Stimulated activated memory B cell treated with anti-CD40 and anti-IgM and Interleukin-4, amounts not matched to agents 10 μg/mL and 1 μg/mL and 100 μg/mL, for 72 hours (primary cell): ENCODE measurements around the gene SUPT16H.

ENCODE experiments used
- ATAC-seq: fragments of 150-1000 bp; cut with Tn5 transposase; 2 replicates; pipeline ENCODE4 v1.10.0; 2021
- H3K27ac Mint-ChIP-seq: one replicate; pipeline ENCODE4 v1.8.0; 2022; ENCODE audit warnings: mild to moderate bottlenecking, mixed read lengths
- H3K27me3 Mint-ChIP-seq: one replicate; pipeline ENCODE4 v1.8.0; 2022; ENCODE audit warnings: mixed read lengths
- H3K36me3 Mint-ChIP-seq: one replicate; pipeline ENCODE4 v1.8.0; 2022; ENCODE audit warnings: mixed read lengths
- H3K4me1 Mint-ChIP-seq: one replicate; pipeline ENCODE4 v1.8.0; 2022; ENCODE audit warnings: mixed read lengths
- H3K4me3 Mint-ChIP-seq: one replicate; pipeline ENCODE4 v1.8.0; 2022; ENCODE audit warnings: mild to moderate bottlenecking, moderate library complexity, mixed read lengths
- H3K9me3 Mint-ChIP-seq: one replicate; pipeline ENCODE4 v1.8.0; 2022; ENCODE audit warnings: mixed read lengths

SUPT16H gene

DNA sequence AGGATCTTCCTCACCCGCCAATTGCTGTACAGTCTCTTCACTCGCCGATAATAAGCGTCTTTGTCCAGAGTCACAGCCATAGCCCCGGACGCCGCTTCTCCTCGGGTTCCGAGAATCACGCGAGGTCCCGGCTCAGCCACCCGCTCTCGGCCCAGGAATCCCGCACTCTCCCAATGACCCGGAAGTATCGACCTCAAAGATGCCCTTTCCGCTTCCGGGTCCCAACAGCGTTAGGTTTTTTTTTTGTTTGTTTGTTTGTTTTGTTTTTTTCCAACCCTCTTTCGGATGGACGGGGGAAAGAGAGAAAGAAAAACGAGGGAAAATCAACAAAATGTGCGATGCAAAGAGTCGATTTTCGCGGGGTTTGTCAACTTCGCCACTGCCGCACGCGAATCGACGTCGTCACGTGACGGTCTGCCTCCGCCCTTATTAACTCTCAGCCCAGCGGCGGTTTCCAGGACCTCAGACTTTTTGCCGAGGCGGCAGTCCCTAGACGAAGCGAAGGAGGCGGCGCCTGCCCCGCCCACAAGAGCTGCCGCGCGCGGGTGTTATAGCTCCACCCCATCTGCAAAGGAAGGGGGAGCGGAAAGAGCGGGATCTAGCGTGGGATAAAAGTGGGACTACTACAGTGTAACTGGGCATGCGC, at the start of gene SUPT16H:
TSS of gene SUPT16H (minus strand) at position 172 of the 646 bp plus-strand sequence. CDS start at position 80, 92 bp downstream.
- ATAC-seq, result peak; percentile 96
- Mint-ChIP-seq H3K9me3 (no peaks in the 10 kb centered on the region), H3K36me3 (peaks cover 21% of the 10 kb centered on the region), H3K27ac (peak within 1 kb of the TSS; percentile 99), H3K27me3 (no peaks in the 10 kb centered on the region), H3K4me3 (peak within 1 kb of the TSS; percentile 97), H3K4me1 (peaks cover 29% of the 10 kb centered on the region)

DNA sequence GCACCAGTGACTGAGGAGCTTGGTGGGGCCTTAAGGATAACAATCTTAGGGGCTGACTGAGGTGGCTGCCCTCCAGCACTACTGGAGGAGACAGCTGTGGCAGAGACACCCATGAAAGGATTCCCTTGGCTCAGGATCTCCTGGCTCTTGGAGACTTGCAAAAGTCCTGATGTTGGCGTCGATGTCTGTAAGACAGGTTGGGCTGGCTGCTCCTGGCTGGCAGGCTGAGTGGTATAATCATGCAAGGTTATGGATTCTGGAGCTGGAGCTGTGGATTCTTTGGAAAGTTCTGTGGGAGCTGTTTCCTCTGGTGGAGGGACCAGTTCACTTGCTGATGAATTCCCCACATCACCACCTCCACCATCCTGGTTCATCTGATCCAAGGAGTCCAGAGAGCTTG, 47.3 kb upstream of the SUPT16H start:
- no peaks in the 10 kb centered on the region for H3K27me3 Mint-ChIP-seq
- no peak for ATAC-seq
- H3K4me1 Mint-ChIP-seq, result peaks cover 32% of the 10 kb centered on the region
- H3K36me3 Mint-ChIP-seq, result peaks cover 63% of the 10 kb centered on the region
- no peak overlapping the region for H3K27ac Mint-ChIP-seq
- H3K4me3 Mint-ChIP-seq, result no peak overlapping the region
- no peaks in the 10 kb centered on the region for H3K9me3 Mint-ChIP-seq

DNA sequence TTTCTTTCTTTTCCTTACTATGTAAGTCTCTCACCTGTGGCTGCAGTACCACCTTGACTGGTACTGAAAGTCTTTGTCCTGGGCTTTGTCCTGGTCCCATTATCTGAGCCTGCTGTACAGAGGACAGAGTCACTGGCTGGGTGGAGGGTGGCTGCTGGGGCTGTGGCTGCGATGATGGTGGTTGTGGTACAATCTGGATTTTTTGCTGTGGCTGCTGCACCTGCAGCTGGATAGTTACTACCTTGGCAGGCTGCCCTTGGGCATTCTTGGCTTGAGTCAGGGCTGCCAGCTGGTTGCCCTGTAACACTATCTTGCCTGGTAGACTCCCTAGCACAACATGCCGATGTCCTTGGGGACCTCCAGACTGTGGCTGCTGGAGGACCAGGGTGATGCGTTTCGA, 45.1 kb upstream of the SUPT16H start:
- Mint-ChIP-seq H3K36me3 (peaks cover 75% of the 10 kb centered on the region), H3K4me3 (no peak overlapping the region), H3K27ac (no peak overlapping the region), H3K9me3 (no peaks in the 10 kb centered on the region), H3K27me3 (no peaks in the 10 kb centered on the region), H3K4me1 (peaks cover 14% of the 10 kb centered on the region)
- no peak for ATAC-seq

DNA sequence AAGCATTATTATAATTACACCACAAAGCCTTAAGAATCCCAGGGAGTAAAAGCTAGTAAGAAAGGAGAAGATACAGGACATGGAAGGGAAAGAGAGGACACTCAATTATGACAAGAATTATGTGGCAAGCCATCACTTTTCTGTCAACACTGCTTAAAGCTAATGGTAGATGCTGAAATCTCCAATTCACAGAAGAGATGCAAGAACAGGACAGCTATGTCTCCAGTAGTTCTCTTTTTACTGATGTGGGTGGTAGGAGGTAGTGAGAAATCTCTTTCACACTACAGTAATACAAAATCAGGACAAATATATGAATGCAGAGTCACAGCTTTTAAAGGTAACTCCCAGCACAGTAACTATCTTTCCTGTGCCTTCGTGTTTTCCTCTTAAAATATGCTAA, 42.9 kb upstream of the SUPT16H start:
- Mint-ChIP-seq H3K4me3 (no peak overlapping the region), H3K27me3 (no peaks in the 10 kb centered on the region), H3K36me3 (peaks cover 73% of the 10 kb centered on the region), H3K4me1 (no peaks in the 10 kb centered on the region), H3K9me3 (no peaks in the 10 kb centered on the region), H3K27ac (no peak overlapping the region)
- no peak for ATAC-seq

DNA sequence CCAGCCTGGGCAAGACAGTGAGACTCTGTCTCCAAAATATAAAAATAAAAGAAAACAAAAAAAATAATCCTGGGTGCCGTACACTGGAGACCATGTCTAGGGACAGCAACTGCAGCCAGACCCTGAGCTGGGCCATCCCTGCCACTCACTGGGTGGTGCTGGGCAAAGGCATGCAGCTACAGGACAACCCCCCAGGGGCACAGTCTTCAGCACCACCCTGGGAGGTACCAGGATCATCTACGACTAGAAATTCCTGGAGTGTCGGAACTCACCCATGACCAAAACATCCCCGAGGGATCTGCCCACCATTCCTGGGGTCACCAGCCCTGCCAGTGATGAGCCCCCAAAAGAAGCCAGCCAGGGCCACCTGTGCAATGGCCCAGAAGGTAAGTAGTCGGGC, 35.7 kb upstream of the SUPT16H start:
- H3K4me1 Mint-ChIP-seq, result no peaks in the 10 kb centered on the region
- ATAC-seq, result no peak
- no peak overlapping the region for H3K27ac Mint-ChIP-seq
- no peak overlapping the region for H3K4me3 Mint-ChIP-seq
- peaks cover 48% of the 10 kb centered on the region for H3K36me3 Mint-ChIP-seq
- no peaks in the 10 kb centered on the region for H3K9me3 Mint-ChIP-seq
- H3K27me3 Mint-ChIP-seq, result no peaks in the 10 kb centered on the region

DNA sequence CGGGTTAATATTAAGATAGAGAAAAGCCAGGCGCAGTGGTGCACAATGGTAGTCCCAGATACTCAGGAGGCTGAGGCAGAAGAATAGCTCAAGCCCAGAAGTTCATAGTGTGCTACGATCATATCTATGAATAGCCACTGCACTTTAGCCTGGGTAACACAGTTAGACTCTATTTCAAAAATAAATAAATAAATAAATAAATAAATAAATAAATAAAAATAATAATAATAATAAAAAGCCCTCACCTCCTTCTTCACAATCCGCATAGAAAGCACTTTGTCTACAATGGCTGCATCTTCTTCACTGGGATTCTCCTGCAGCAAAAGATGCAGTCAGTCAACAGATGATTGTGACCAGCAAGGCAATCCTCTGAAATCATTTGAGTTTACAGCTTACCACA, 31.5 kb upstream of the SUPT16H start:
- H3K9me3 Mint-ChIP-seq, result no peaks in the 10 kb centered on the region
- no peaks in the 10 kb centered on the region for H3K27me3 Mint-ChIP-seq
- no peaks in the 10 kb centered on the region for H3K4me1 Mint-ChIP-seq
- no peak overlapping the region for H3K4me3 Mint-ChIP-seq
- H3K27ac Mint-ChIP-seq, result no peak overlapping the region
- no peak for ATAC-seq
- peaks cover 43% of the 10 kb centered on the region for H3K36me3 Mint-ChIP-seq

DNA sequence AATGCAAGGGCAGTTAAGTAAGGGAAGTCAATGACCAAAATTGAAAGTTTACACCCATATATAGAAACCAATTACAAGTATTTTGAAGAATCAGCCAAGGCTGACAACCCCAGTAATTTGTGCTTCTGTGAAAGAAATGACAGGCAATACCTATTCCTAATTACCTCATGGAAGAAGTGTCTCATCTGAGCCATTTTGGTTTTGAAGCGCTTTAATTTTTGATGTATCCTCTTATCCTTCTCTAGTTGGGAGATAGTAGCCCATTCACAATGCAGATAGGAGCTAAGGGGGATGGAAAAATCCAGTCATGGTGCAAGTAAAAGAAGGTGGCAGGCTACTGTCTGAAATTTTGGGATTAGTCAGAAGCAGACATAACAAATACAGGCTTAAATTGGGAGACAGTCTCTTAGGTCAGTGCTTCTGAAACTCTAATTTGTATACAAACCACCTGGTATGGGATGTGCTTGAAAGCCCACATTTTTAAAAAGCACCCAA, 30.4 kb upstream of the SUPT16H start:
- Mint-ChIP-seq H3K36me3 (peaks cover 47% of the 10 kb centered on the region), H3K27ac (peak overlapping the region; percentile 1), H3K27me3 (no peaks in the 10 kb centered on the region), H3K4me1 (no peaks in the 10 kb centered on the region), H3K9me3 (no peaks in the 10 kb centered on the region), H3K4me3 (no peak overlapping the region)
- no peak for ATAC-seq

DNA sequence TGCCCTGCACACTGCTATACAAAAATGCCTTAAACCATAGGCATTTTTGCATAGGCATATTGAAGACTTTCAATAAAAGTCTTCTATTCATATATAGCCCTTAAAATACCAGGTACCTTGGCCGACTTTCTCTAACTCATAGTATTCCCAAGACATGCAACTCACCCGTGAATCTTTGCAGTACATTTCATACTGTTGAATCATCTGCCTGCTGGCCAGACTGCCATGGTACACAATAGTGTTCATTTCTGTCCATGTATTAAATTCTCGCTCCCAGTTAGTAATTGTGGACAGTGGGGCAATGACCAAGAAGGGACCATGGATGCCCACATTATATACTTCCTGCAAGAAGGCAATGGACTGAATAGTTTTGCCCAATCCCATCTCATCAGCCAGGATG, 24.3 kb upstream of the SUPT16H start:
- no peak for ATAC-seq
- H3K36me3 Mint-ChIP-seq, result peaks cover 66% of the 10 kb centered on the region
- no peaks in the 10 kb centered on the region for H3K4me1 Mint-ChIP-seq
- no peaks in the 10 kb centered on the region for H3K27me3 Mint-ChIP-seq
- H3K27ac Mint-ChIP-seq, result no peak overlapping the region
- no peak overlapping the region for H3K4me3 Mint-ChIP-seq
- no peaks in the 10 kb centered on the region for H3K9me3 Mint-ChIP-seq

DNA sequence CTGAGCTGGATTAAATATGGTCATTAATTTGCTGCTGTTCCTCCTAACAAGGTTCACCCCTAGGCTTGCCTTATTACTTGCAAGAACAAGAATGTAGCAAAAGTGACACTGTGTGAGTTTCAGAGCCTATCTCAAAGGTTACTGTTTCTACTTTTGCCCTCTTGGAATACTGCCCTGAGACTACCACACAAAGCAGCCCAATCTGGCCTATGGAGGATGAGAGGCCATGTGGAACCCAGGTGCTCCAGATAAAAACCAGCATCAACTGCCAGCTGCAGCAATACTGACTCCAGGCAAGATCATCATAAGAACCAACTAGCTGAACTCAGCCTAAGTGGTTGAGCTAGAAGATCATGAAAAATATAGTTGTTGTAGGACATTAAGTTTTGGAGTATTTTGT, 22.4 kb upstream of the SUPT16H start:
- H3K27me3 Mint-ChIP-seq, result no peaks in the 10 kb centered on the region
- no peaks in the 10 kb centered on the region for H3K4me1 Mint-ChIP-seq
- ATAC-seq, result no peak
- no peak overlapping the region for H3K27ac Mint-ChIP-seq
- H3K36me3 Mint-ChIP-seq, result peaks cover 72% of the 10 kb centered on the region
- no peaks in the 10 kb centered on the region for H3K9me3 Mint-ChIP-seq
- H3K4me3 Mint-ChIP-seq, result no peak overlapping the region

DNA sequence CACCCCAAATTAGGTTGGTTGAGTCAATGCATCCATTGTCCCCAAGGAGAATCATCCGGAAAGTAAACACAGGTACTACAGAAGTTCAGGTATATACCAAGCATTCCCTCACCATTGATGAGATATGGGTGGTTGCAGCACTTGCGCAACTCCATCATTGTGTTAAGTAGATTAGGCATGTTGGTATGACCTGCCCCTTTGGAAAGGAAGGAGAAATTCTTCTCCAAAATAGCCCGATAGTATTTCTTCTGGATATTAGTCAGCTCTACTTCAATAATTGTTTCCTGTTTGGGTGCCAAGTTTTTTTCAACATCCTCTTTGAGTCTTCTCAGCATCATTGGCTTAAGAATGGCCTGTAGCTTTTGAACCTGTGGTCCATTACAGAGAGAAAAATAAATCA, 21.3 kb upstream of the SUPT16H start:
- Mint-ChIP-seq H3K4me1 (no peaks in the 10 kb centered on the region), H3K27me3 (no peaks in the 10 kb centered on the region), H3K4me3 (no peak overlapping the region), H3K27ac (no peak overlapping the region), H3K36me3 (peaks cover 76% of the 10 kb centered on the region), H3K9me3 (no peaks in the 10 kb centered on the region)
- ATAC-seq, result no peak

DNA sequence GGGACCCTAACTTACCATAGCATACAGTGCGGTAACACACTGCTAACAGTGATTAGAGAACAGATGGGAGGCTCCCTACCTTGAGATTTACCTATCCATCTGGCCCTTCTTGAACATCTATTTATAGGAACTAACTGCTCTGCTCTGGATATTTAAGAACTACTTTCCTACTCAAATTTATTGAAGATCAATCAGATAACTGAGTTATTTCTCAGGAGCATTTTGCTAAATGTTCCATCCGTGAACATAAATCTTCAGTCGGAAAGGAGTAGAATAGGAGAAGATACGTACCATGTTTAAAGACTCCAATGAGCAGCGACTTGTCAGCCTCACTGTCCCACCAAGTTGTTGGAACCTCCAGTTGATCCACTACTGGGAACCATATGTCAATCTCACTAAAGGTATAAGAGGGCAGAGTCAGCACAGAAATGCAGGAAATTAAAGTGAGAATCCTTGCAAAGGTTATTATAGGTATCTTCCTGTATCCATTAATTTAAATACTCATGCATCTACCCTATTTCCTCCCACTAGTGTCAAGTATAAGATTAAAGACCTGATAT, 15.6 kb upstream of the SUPT16H start:
- H3K4me3 Mint-ChIP-seq, result no peak overlapping the region
- ATAC-seq, result no peak
- H3K27me3 Mint-ChIP-seq, result no peaks in the 10 kb centered on the region
- H3K4me1 Mint-ChIP-seq, result no peaks in the 10 kb centered on the region
- H3K36me3 Mint-ChIP-seq, result peaks cover 64% of the 10 kb centered on the region
- no peaks in the 10 kb centered on the region for H3K9me3 Mint-ChIP-seq
- no peak overlapping the region for H3K27ac Mint-ChIP-seq

DNA sequence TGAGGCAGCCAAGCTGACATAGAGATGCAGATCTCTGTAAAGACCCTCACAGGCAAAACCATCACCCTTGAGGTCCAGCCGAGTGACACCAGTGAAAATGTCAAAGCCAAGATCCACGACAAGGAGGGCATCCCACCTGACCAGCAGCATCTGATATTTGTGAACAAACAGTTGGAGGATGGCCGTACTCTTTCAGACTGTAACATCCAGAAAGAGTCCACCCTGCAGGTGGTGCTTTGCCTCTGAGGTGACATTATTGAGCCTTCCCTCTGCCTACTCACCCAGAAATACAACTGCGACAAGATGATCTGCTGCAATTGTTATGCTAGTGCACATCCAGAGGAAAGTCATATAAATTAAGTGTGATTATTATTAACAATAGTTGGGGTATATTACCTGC, 15.1 kb upstream of the SUPT16H start:
- Mint-ChIP-seq H3K27me3 (no peaks in the 10 kb centered on the region), H3K4me1 (no peaks in the 10 kb centered on the region), H3K27ac (no peak overlapping the region), H3K36me3 (peaks cover 67% of the 10 kb centered on the region), H3K9me3 (no peaks in the 10 kb centered on the region), H3K4me3 (no peak overlapping the region)
- ATAC-seq, result no peak

DNA sequence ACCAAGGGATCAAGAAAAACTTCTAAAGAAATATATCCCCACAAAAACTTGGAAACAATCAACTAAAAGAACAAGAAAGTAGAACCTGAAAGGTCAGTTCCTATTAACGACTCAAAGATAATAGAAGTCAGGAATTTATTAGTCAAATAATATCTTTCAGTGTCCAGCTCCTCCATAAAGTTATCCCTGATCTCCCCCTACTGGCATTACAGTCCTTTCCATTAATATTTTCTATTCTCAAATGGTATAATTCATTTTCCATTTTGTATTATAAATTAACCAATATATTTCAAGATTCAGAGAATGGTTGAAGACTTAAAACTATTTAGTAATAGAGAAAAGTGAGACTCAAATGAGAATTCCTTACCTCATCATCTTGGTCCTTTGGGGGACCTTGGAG, 11.6 kb upstream of the SUPT16H start:
- no peaks in the 10 kb centered on the region for H3K9me3 Mint-ChIP-seq
- no peak overlapping the region for H3K4me3 Mint-ChIP-seq
- H3K27me3 Mint-ChIP-seq, result no peaks in the 10 kb centered on the region
- peaks cover 75% of the 10 kb centered on the region for H3K36me3 Mint-ChIP-seq
- H3K4me1 Mint-ChIP-seq, result no peaks in the 10 kb centered on the region
- H3K27ac Mint-ChIP-seq, result no peak overlapping the region
- ATAC-seq, result no peak

DNA sequence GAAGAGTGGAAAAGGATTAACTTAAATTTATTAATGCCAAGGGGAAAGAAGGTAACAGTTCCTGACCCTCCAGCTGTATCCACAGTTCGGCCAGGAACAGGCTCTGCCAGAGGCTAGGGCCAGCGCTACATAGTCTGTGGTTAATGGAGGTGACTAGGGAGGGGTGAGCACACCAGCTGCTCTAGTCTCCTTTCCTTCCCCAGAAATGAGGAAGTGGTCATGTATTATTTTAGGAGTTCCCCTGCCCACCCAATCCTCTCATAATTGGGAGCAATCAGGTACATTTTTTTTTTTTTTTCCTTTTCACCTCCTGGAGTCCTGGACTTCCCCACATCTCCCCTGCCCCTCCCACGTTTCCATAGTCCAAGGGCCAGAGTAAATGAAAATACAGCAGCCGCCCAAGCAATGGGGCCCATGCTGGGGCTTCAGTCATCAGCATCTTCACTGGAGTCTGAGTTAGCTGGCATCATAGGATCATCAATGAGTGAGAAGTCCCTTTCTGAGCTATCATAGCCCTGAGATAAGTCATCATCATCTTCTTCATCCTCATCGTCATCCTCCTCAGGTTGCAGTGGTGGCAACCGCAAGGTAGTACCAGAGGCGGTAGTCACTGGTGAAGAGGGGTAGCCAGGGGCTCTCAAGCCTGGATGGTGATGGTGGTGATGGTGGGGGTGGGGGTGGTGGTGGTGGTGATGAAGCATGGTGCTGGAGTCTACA, 1.5 kb upstream of the SUPT16H start:
- H3K9me3 Mint-ChIP-seq, result no peaks in the 10 kb centered on the region
- peak overlapping the region; percentile 99 for H3K27ac Mint-ChIP-seq
- ATAC-seq, result peak; percentile 70
- H3K4me3 Mint-ChIP-seq, result peak overlapping the region; percentile 97
- H3K36me3 Mint-ChIP-seq, result peaks cover 24% of the 10 kb centered on the region
- no peaks in the 10 kb centered on the region for H3K27me3 Mint-ChIP-seq
- peaks cover 29% of the 10 kb centered on the region for H3K4me1 Mint-ChIP-seq

DNA sequence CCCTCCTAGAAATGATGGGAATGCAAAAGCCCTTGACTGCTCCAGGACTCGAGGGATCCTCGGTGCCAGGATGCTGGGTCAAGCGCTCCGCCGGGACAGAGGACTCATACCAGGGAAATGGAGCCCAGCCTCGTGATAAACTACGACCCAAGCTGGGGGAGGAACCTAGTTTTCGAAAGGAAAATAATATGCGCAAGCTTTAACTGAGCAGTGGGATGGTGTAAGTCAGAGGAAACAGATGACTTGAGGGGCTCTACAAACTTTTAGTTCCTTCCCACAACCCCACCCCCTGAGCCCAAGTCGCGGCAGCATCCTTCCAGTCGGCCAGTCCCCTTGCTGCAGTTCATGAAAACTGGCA, 654 bp upstream of the SUPT16H start:
- H3K27me3 Mint-ChIP-seq, result no peaks in the 10 kb centered on the region
- peak overlapping the region; percentile 99 for H3K27ac Mint-ChIP-seq
- peaks cover 29% of the 10 kb centered on the region for H3K4me1 Mint-ChIP-seq
- H3K9me3 Mint-ChIP-seq, result no peaks in the 10 kb centered on the region
- ATAC-seq, result peak; percentile 63
- H3K36me3 Mint-ChIP-seq, result peaks cover 23% of the 10 kb centered on the region
- peak overlapping the region; percentile 97 for H3K4me3 Mint-ChIP-seq
